GM18951 (cell line): ENCODE measurements around the gene PIK3CB.
"Not testable (repeated sequence)": the region's sequence is repeated elsewhere in the genome, so short reads cannot be mapped to it uniquely, and the experiment has no call there.

Experiments
- POLR2A ChIP-seq: IDR thresholded peaks from 4 replicates; pipeline ENCODE4 v1.6.1; 2011; ENCODE audit warnings: mild to moderate bottlenecking; ENCODE audit not compliant: insufficient read length, insufficient read depth; ENCODE audit errors: extremely low read depth
- in situ Hi-C: fragments of 300-500 bp; cut with MboI; formaldehyde crosslinking; loops from one replicate; pipeline ENCODE4 v1.12.0; 2022; ENCODE audit warnings: low sequenced_read_pairs, mixed read lengths, inconsistent platforms; ENCODE audit not compliant: unreplicated experiment

The PIK3CB gene

DNA sequence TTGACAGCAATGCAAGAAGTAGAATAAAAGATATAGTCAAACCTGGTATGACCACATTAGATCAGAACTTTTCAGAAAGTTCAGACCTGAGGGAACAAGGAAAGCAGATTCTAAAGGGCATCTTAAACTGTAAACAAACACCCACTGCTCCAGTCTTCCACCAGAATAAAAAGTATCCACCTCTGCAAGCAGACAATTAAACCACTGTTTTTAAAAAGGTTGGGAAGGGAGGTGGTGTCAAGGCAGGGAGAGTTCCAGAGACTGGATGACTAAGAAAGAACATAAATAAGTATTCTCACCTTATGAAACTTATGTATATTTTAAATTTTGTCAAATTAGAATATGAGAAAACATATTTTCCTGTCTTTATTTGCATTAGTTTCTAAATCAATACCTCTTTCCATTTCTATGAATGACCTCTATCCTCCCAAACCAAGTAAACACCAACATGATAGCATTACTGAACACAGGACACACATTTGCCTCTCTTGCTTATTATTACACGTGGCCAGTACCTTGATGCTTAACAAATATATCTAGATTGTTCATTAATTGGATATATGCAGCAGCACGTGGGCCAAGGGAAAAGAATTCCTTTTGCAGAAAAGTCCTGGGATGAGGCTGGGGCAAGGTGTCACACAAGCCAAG is 31.6 kb downstream of the PIK3CB start:
- no peak for TF ChIP-seq POLR2A
- in situ Hi-C loops = no loop called here

DNA sequence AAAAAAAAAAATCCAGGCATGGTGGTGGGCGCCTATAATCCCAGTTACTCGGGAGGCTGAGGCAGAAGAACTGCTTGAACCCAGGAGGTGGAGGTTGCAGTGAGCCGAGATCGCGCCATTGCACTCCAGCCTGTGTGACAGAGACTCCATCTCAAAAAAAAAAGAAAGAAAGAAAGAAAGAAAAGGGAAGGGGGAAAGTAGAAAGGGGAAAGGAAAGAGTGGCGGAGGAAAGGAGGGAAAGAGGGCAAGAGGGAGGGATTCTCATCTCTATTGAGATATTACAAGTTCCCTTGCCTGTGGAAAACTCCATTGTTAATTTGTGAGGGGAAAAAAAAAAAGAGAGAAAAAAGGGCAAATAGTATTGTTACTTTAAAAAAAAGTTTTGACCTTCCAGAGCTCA is 32.5 kb downstream of the PIK3CB start:
- in situ Hi-C loops = not testable (repeated sequence)

DNA sequence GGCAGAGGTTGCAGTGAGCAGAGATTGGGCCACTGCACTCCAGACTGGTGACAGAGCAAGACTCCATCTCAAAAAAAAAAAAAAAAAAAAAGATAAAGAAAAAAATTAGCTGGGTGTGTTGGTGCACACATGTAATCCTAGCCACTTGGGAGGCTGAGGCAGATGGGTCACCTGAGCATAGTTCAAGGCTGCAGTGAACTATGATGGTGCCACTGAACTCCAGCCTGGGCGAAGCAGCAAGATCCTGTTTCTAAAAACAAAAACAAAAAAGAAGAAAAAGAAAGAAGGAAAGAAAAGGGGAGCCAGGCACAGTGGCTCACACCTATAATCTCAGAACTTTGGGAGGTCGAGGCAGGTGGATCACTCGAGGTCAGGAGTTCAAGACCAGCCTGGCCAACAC is 32.9 kb downstream of the PIK3CB start:
- in situ Hi-C loops = no loop called here
- TF ChIP-seq POLR2A = no peak

GRCh38 chr3:138800248-138800647 is 34.5 kb downstream of the PIK3CB start:
- in situ Hi-C loops = no loop called here

DNA sequence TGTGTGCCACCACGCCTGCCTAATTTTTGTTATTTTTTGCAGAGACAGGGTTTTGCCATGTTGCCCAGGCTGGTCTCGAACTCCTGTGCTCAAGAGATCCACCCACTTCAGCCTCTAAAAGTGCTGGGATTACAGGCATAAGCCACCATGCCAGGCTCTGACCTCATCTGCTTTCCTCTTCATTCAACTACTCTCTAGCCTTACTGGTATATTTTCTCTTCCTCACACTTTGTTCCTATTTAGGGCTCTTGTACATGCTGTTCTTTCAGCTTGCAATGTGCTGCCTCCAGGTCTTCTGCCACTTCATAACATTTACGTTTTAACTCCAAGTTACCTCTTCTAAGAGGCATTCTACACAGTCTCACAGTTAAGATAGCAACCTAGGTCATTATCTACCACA is 34.9 kb downstream of the PIK3CB start:
- in situ Hi-C loops = no loop called here
- no peak for TF ChIP-seq POLR2A

More at GRCh38 chr3:138800248-138800647, 34.5 kb downstream of the PIK3CB start:
- no peak for TF ChIP-seq POLR2A

GRCh38 chr3:138797508-138798038 is 37.2 kb downstream of the PIK3CB start:
- TF ChIP-seq POLR2A = no peak
- in situ Hi-C loops = no loop called here

DNA sequence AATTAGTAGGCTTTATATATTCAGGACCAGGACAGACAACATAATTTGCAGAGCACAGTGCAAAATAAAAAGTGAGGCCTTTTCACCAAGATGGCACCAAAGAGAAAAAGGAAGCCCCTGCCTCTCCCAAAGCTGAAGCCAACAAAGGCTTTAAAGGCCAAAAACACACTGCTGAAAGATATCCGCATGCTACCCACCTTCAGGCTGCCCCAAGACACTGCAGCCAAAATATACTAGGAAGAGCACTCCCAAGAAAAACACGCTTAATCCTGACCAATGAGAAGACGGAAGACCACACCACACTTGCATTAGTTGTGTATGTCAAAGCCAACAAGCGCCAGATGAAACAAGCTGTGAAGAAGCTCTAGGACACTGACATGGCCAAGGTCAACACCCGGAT is 38.0 kb downstream of the PIK3CB start:
- in situ Hi-C loops = no loop called here
- no peak for TF ChIP-seq POLR2A

- TF ChIP-seq POLR2A = no peak
- in situ Hi-C loops = no loop called here
These were observed 47.9 kb downstream of the PIK3CB start for GRCh38 chr3:138786788-138787271.

DNA sequence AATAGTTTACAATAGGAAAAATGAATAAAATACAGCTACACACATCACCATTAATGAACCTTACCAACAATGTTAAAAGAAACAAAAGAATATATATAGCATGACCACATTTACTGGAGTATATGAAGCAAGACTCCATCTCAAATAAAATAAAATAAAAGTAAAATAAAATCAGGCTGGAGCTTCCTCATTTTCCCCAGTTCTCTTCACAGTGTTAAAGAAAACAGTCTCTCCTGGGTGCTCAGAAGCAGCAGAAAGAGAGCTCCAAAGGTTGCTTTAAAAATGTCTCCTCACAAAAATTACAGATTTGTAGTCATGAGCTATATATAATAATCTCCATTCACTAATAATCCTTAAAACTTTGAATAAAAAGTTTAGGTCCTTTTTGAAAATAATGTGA is 48.8 kb downstream of the PIK3CB start:
- in situ Hi-C loops = no loop called here
- no peak for TF ChIP-seq POLR2A

DNA sequence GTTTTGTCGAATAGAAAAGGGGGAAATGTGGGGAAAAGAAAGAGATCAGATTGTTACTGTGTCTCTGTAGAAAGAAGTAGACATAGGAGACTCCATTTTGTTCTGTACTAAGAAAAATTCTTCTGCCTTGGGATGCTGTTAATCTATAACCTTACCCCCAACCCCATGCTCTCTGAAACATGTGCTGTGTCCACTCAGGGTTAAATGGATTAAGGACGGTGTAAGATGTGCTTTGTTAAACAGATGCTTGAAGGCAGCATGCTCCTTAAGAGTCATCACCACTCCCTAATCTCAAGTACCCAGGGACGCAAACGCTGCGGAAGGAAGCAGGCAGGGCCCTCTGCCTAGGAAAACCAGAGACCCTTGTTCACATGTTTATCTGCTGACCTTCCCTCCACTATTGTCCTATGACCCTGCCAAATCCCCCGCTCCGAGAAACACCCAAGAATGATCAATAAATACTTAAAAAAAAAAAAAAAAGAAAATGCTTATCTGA is 49.3 kb downstream of the PIK3CB start:
- in situ Hi-C loops = not testable (repeated sequence)

- in situ Hi-C loops = no loop called here
- TF ChIP-seq POLR2A = no peak
These were observed 52.0 kb downstream of the PIK3CB start for GRCh38 chr3:138782755-138783154.

DNA sequence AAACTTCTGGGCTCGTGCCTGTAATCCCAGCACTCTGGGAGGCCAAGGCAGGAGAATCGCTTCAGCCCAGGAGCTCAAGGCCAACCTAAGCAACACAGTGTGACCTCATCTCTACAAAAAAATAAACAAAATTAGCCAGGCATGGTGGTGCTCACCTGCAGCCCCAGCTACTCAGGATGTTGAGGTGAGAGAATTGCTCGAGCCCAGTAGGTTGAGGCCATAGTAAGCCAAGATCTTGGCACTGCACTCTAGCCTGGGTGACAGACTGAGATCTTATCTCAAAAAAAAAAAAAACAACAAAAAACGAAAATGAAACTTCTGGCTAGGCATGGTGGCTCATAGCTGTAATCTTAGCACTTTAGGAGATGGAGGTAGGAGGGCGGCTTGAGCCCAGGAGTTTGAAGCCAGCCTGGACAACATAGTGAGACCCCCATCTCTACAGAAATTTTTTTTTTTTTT is 53.7 kb downstream of the PIK3CB start:
- in situ Hi-C loops = no loop called here
- TF ChIP-seq POLR2A = no peak

DNA sequence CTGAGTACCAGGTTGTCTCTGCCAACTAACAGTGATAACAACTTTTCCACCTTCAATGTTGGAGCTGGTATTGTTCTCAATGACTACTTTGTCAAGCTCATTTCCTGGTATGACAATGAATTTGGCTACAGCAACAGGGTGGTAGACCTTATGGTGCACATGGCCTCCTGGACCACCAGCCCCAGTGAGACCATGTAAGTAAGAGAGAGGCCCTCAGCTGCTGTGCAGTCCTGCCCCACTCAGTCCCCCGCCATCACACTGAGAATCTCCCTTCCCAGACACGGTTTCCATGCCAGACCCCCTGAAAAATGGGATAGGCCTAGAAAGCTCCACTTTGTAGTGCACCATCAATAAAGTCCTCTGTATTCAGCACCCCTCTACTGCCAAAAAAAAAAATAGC is 56.1 kb downstream of the PIK3CB start:
- TF ChIP-seq POLR2A = no peak
- in situ Hi-C loops = no loop called here

DNA sequence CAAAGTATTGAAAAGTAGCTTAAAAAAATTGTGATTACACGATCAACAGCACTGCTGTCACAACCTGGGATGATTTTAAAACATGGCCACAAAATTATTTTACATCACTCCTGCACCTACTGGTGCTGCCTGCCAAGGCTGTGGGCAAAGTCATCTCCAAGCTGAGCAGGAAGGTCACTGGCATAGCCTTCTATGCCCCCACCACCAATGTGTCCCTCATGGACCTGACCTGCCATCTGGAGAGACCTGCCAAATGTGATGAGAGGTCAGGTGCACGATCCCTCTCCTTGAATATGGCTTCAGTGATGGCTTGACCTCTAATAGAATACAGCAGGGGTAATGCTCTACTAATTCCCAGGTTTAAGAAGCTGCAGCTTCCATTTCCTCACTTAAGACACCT is 57.8 kb downstream of the PIK3CB start:
- TF ChIP-seq POLR2A = no peak
- in situ Hi-C loops = no loop called here
